HG03442 (cell line): ENCODE results near the gene DNM3.
"Not testable (repeated sequence)": the region's sequence is repeated elsewhere in the genome, so short reads cannot be mapped to it uniquely, and the experiment has no call there.

ENCODE experiments used
- ATAC-seq: cut with Tn5 transposase; IDR thresholded peaks from one replicate; pipeline ENCODE4 v1.9.1; 2021; ENCODE audit warnings: mild to moderate bottlenecking, moderate library complexity; ENCODE audit not compliant: unreplicated experiment

Gene DNM3

DNA sequence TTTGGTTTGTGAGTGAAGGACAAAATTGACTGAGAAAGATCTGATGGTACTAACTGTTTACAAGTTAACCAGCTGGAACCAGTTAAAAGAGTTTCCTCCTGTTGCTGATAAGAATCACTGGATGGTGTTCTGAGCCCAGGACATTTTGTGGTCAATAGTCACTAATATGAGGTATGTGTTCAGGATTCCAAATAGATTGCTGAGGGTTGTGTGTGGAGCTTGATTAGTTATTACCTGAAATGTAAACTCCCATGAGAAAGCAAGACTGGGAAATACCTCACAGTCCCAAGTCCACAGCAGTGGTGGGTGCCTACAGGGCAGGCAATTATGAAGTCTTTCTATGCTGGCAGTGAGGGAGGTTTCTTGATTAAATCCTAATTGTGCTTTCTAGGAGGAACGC lies 164.6 kb downstream of the DNM3 start:
- no peak for ATAC-seq

DNA sequence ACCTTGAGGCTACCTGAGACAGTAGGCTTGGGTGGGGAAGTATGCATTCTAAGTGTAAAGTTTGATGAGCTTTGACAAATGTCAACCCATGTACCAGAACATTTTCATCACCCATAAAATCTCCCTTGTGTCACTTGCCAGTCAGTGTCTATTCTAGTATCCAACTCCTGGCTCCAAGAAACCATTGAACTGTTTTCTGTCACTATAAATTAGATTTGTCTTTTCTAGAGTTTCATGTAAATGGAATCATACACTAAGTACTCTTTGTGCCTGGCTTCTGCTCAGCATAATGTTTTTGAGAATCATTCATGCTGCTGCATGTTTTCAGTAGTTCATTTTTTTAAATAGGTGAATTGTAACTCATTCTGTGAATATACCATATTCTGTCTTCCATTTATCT lies 165.4 kb downstream of the DNM3 start:
- no peak for ATAC-seq

DNA sequence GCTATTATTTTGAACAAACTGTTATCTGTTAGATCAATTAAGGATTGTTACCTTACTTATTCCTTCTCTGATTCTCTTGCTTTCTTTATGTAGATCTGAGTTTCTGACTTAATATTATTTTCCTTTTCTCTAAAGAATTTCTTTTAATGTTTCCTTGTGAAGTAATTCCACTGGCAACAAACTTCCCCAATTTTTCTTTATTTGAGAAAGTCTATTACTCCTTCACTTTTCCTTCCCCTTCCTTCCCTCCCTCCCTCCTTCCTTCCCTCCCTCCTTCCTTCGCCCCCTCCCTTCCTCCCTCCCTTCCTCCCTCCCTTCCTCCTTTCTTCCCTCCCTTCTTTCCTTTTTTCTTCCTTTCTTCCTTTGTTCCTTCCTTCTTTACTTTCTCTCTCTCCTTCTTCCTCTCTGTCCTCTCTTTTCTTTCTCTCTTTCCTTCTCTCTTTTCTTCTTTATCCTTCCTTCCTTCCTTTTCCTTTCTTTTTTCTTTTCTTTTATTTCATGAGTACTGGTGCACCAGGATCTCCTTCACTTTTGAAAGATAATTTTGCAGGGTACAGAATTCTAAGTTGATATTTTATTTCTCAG lies 177.5 kb downstream of the DNM3 start:
- no peak for ATAC-seq

DNA sequence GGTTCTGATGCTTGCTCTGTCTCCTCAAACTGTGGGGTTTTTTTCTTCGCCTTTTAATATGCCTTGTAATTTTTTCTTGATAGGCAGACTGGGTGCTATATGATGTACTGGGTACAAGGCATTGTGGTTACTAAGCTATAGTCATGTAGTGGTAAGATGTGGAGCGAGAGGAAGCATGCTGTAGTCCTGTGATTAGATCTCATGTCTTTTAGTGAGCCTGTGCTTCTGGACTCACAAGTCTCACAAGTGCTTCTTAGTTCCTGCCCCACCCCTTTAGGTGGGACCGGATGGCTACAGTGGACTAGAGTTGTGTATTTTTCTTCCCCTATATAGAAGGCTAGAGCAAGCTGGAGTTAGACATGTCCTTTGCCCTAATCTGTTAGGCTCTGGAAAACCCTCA lies 178.7 kb downstream of the DNM3 start:
- no peak for ATAC-seq

DNA sequence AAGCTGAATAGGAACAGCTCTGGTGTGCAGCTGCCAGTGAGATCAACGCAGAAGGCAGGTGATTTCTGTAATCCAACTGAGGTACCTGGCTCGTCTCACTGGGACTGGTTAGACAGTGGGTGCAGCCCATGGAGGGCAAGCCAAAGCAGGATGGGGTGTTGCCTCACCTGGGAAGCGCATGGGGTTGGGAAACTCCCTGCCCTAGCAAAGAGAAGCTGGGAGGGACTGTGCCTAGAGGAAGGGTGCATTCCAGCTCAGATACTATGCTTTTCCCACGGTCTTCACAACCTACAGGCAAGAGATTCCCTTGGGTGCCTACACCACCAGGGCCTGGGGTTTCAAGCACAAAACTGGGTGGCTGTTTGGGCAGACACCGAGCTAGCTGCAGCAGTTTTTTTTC lies 183.2 kb downstream of the DNM3 start:
- ATAC-seq: no peak

DNA sequence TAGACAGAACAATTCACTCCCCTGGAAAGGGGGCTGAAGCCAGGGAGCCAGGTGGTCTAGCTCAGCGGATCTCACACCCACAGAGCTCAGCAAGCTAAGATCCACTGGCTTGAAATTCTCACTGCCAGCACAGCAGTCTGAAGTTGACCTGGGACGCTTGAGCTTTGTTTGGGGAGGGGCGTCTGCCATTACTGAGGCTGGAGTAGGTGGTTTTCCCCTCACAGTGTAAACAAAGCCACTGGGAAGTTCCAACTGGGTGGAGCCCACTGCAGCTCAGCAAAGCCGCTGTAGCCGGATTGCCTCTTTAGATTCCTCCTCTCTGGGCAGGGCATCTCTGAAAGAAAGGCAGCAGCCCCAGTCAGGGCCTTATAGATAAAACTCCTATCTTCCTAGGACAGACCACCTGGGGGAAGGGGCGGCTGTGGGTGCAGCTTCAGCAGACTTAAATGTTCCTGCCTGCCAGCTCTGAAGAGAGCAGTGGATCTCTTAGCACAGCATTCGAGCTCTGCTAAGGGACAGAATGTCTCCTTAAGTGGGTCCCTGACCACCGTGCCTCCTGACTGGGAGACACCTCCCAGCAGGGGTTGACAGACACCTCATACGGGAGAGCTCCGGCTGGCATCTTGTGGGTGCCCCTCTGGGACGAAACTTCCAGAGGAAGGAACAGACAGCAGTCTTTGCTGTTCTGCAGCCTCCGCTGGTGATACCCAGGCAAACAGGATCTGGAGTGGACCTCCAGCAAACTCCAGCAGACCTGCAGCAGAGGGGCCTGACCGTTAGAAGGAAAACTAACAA lies 183.8 kb downstream of the DNM3 start:
- not testable (repeated sequence) for ATAC-seq

DNA sequence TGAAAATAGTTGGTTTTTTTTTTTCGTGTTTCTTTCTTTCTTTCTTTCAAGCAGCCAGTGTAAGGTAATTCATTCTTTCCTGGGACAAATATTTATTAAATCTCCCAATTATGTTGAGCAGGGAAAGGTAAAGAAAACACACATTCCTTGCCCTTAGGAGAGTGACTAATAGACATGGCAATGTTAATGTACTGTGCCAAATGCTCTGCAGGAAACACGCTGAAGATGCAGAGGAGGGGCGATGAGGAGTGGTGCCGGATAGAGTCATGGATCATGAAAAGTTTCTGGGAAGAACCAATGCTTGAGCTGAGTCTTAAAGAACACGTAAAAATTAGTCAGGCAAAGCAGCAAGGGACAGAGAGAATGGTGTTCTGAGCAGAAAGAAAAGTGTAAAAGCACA lies 199.2 kb downstream of the DNM3 start:
- ATAC-seq: no peak

DNA sequence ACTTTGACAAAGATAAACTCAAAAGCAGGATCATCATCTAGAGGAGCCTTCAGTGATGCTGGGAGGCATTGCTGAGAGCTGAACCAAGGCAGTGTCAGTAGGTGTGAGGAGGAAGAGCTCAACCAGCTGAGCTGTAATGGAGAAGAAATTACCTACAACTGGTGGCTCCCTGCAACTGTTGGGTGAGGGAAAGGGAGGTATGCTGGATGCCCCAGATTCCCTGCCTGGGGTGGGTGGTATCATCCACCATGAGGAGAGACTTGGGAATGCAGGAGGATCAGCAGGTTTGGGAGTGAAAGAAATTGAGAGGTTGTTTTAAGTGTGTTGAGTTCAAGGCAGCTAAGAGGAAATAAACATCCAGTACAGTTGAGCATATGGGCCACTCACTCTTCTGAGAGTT lies 199.8 kb downstream of the DNM3 start:
- no peak for ATAC-seq

DNA sequence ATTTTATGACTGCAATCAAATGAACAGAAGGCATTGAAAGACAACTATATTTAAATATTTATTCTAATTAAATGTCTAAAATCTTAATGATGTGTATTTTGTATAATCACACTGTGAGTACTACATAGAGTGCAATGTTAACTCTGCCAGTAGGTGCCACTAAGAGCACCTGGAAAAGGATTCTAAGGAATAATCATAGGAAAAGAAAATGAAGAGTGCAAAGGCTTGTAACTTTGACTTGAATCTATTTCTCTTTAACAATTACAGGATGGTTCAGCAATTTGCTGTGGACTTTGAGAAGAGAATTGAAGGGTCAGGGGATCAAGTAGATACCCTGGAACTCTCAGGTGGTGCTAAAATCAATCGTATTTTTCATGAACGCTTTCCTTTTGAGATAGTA lies 200.4 kb downstream of the DNM3 start:
- ATAC-seq: no peak

DNA sequence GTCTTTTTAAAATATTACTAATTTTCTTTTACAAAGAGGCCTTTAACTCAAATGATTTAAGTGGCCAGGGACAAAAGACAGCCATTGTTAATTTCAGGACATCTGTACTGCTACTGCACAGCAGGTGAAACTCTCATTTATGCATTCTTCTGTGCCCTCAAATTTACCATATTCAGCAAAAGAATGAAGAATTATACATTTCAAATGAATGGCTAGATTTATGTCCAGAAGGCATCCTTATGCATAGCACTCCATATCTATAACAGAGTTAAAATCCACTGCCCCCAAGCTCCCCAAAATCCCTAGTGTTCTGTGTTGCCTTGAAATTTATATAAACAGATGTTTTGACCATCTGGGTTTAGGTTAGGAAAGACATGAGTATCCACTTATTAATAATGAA lies 202.6 kb downstream of the DNM3 start:
- ATAC-seq: no peak

DNA sequence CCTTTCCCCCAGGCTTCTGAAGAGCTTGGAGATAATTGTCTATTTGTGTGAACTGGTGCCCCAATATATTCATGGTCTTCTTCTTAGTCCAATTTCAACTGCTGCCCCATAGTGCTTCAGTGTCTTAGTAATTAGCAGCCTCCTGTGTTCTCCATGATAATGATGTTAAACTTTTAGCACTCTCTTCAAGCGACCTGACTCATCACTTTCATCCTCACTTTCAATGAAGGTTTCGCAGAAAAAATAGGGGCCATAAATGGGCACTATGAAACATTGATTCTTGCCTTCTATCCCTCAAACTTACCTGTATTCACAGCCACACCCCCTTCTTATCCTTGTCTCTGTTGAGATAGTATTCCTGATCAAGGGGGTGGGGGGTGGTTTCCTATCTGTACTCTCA lies 210.6 kb downstream of the DNM3 start:
- no peak for ATAC-seq

DNA sequence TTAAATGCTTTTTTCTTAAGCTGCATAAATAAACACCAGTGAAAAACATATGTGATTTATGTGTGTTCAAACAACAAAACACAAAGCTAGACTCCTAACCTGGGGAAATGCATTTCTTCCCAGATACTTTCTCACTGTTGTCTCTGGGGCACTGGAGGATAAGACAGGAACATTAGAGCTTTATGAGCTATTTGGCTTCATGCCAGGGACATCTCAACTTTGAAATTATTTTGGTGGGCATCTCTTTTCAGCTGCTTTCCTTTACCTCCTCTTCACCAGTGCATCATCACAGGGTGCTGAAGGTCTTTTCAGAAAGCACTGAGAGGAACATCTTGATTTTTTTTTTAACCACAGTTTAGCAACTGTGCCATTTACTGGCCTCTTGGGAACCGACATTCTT lies 212.9 kb downstream of the DNM3 start:
- ATAC-seq: no peak

DNA sequence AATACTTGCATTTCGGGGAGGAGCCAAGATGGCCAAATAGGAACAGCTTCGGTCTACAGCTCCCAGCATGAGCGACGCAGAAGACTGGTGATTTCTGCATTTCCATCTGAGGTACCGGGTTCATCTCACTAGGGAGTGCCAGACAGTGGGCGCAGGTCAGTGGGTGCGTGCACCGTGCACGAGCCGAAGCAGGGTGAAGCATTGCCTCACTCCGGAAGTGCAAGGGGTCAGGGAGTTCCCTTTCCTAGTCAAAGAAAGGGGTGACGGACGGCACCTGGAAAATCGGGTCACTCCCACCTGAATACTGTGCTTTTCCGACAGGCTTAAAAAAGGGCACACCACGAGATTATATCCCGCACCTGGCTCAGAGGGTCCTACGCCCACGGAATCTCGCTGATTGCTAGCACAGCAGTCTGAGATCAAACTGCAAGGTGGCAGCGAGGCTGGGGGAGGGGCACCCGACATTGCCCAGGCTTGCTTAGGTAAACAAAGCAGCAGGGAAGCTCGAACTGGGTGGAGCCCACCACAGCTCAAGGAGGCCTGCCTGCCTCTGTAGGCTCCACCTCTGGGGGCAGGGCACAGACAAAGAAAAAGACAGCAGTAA lies 214.6 kb downstream of the DNM3 start:
- ATAC-seq: not testable (repeated sequence)

DNA sequence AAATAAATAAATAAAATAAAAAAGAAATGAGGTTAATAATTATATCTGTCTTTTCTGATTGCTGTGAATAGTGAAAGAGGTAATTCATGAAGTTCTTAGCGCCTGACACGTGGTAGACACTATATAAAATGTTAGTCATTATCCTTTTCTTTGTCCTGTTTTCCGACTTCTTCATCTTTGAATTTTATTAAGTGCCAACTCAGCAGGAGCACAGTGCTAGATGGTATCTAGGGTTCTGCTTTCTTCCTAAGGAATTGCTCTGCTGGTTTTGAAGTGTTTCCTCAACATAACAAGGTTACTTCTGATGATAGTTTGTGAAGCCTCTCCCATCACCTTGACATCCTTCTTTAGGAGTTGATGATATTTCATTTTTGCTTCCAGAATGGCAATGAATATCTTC lies 227.0 kb downstream of the DNM3 start:
- no peak for ATAC-seq

DNA sequence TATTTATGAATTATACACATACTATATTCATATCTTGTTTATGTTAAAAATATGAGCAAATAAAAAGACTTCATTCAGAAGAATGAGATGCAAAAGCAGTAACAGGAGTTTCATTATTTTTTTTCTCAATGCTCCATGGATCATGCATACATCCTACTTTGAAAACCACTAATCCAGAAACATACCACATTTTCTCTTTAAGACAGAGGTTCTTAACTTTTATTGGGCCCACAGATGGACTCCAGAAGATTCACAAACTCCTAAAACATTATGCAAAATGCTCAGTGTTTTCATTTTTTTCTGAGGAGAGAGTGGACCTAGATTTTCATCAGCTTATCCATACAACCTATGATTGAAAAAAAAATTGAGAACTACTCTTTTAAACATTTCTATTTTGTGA lies 227.8 kb downstream of the DNM3 start:
- ATAC-seq: no peak

DNA sequence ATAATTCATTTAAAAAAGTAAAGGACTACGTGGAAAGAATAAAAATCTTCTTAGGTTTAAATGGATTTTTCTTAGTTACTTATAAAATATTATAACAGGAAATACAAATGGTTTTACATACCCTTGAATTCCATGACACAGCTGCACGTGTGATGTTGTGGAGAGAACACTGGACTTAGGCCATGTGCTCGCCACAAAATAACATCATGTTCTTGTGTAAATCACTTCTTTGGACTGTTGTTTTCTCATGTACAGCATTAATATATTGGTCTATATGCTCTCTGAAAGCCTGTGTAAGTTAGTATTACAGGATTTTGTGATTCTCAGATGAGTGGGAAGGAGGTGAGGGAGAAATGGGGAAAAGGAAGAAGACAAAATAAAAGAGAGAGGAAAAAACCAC lies 228.2 kb downstream of the DNM3 start:
- no peak for ATAC-seq

DNA sequence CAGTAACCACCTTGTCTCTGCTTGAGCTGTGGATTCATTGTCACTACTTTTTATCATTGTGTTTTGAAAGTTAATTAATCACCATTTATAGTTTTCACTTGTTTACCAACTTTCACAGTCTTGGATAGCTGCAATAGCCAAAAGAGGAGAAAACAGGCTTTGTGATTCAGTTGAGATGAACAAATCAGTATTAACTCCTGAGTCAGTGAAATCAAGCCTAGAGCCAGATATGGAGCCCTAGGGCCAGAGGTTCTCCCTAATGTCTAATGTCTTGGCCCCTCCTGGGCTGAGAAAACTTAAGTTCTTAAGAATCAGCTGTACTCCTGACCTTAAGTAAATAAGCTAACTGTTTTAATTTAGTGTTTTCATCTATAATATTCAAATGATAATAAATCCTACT lies 228.8 kb downstream of the DNM3 start:
- no peak for ATAC-seq

DNA sequence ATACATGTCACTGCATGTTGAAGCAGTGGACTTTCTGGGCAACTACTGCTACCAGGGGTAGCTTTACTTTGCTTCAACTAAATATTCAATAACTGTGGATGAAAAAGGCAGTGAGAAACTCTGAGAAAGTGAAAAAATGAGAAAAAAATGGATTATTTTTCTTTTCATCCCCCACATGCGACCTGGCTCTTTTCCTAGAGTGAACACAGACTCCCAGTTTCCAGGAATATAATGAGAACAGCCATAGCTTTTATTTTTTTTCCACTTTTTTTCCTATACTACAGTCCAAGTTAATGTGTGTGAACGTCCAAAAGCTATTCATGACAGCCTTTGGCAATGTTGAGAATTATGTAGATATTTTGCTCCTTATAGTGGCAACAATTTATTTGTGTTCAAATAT lies 230.4 kb downstream of the DNM3 start:
- ATAC-seq: no peak

DNA sequence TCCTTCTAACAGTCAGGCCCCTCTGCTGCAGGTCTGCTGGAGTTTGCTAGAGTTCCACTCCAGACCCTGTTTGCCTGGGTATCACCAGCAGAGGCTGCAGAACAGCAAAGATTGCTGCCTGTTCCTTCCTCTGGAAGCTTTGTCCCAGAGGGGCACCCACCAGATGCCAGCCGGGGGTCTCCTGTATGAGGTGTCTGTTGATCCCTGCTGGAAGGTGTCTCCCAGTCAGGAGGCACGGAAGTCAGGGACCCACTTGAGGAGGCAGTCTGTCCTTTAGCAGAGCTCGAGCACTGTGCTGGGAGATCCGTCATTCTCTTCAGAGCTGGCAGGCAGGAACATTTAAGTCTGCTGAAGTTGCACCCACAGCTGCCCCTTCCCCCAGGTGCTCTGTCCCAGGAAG lies 238.6 kb downstream of the DNM3 start:
- ATAC-seq: not testable (repeated sequence)

DNA sequence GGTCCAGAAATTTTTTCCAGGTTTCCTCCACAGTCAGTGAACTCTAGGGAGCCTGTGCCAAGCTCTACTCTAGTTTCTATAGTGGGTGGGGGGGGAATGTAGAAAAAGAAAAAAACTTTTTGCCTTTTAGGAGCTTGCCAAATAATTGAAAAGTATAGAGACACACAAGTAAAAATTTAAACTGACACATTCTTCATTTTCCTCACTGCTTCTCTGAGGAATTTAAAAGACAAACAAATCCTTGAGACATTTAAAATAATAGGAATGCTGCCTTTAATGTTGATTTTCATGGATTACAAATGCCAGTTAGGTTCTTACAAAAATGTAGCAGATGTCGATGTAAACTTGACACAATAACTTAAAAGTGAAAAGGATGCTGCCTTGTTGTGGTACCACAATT lies 241.9 kb downstream of the DNM3 start:
- no peak for ATAC-seq

DNA sequence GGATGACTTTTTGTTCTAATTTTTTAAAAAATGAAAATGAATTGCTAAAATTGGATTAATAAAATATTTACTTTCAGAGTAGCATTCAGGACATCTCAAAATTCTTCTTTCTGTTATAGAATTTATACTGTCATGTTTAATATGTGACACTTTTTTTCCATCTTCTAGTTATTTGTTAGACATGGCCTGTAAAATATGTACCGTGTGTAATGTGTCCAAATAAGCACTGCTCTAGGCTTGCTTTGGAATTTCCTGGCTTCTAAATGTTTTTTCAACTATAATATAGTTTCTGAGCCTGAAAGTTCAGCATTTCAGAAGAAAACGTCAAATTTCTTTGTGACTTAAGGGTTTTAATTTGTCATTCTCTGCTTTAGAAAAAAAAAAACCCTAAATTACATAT lies 243.6 kb downstream of the DNM3 start:
- ATAC-seq: no peak

DNA sequence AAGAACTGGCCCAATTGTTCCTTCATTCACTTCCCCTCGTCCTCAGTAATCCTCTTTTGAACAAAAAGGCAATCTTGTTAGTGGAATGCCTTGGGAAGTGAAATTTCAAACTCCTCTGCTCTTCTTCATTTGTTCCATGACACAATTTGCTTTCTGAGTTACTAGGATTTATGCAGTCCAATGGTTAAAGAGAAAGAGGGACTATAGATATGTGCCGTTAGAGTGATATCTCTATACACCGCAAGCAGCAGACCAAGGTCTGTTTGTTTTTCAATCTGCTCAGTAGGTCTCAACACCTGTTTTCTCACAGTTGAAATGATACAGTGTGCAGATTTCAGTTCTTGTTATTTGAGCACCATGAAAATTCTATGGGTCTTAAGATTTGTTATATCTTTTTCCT lies 244.0 kb downstream of the DNM3 start:
- no peak for ATAC-seq

DNA sequence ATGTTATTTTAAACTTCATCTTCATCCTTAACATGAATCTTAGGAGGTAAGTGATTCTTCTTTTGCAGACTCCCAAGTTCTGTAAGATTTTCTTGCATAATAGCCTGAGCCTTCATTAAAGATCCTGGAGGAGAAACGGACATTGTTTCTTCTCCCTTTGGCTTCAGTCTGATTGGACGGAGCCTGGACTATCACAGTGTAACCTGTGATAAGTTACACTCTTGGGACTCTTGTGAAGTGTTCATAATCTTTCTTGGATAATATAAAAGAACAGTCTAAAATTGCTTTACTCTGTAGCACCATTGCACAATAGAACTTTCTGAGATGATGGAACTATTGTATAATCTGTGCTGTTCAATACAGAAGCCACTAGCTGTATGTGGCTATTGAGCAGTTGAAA lies 244.8 kb downstream of the DNM3 start:
- no peak for ATAC-seq
